ENCODE data around the gene MEDAG. TPM values are rescaled to one million over a fixed set of nuclear protein-coding genes. Genes with fewer than 3 reads are reported as not detected.

MEDAG gene
- total RNA-seq, 1 donor = 46.7 TPM

DNA sequence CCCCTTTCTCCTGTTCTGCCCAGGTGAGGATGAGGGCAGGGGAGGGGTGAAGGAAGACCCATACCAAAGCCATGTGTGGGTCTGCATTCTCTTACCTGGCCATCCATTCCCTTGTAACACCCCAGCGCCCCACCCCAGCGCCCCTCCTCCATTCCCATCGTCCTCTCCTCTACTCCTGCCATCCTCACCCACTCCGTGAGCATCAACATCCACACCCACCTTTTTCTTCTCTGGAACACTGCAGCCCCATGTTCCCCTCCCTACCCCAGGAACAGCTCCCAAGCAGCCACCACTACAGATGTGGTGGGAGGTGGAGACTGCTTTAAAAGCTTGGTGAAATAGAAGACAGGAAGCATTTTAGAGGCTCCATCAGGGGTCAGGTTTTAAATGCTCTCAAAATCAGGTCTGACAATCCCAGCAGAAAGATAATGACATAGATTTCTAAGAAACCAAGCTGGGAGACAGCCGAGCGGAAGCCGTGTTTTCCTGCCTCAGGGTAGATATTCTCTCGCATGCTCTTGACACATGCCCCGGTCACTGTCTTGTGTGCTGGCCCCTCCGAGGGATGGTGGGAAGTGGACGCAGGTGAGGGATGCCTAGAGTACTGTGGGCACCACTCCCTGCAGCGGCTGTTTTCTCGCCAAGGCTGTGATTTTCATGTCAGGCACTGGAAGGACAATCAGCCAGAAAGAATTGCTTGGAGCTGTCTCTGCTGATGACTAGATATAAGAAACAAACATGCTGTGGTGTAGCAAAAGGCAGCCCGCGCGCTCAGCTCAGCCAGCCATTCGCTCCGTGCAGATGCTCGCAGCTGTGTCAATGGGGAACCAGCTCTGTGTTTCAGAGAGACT, 9.8 kb downstream of the MEDAG start:
- H3K27me3 ChIP-seq (ENCODE audit: insufficient read depth, low read length) = no peaks in the 10 kb centered on the region
- no peak overlapping the region for H3K27ac ChIP-seq (ENCODE audit: low read depth, low read length)
- peaks cover 5% of the 10 kb centered on the region for H3K4me1 ChIP-seq (ENCODE audit: insufficient read depth, low read length)
- H3K79me2 ChIP-seq (ENCODE audit: insufficient read depth, low read length) = peaks cover 63% of the 10 kb centered on the region
- H4K20me1 ChIP-seq (ENCODE audit: insufficient read depth, low read length) = peaks cover 38% of the 10 kb centered on the region
- no peak for DNase-seq (ENCODE audit: insufficient read length, low spot score, missing footprints)
- no peak overlapping the region for H3K4me3 ChIP-seq (ENCODE audit: insufficient read depth, low read length)
- peaks cover 34% of the 10 kb centered on the region for H3K36me3 ChIP-seq (ENCODE audit: insufficient read depth, low read length)
- no peak overlapping the region for H2AFZ ChIP-seq (ENCODE audit: low read length)
- no peak overlapping the region for H3K4me2 ChIP-seq (ENCODE audit: insufficient read depth, low read length)
- no peak for TF ChIP-seq CTCF (IDR thresholded peaks at IDR 0.05; ENCODE audit: extremely low read depth, low read depth, low read length)
- no peaks in the 10 kb centered on the region for H3K9me3 ChIP-seq (ENCODE audit: low read depth, low read length)

DNA sequence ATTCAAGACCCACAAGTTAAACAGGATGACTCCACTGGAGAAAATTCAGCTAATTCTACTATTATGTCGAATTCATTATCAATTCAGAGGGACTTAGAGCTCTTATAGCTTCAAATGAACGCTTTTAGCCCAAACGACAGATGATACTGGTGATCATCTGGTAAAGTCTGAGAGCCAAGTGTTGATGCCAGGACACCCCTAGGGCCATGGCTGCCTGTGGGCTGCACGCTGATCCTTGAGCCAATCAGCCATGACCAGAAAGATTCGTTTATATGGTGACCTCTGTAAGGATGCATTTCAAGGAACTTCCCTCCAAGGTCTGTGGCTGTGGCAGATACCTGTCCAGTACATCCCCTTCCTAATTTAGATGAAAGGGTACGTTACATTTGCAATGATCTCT, 10.9 kb downstream of the MEDAG start:
- Histone ChIP-seq H3K36me3 (ENCODE audit: insufficient read depth, low read length) (peaks cover 39% of the 10 kb centered on the region), H3K9me3 (ENCODE audit: low read depth, low read length) (no peaks in the 10 kb centered on the region), H4K20me1 (ENCODE audit: insufficient read depth, low read length) (peaks cover 39% of the 10 kb centered on the region), H3K27me3 (ENCODE audit: insufficient read depth, low read length) (no peaks in the 10 kb centered on the region), H3K27ac (ENCODE audit: low read depth, low read length) (no peak overlapping the region), H3K4me1 (ENCODE audit: insufficient read depth, low read length) (peaks cover 5% of the 10 kb centered on the region), H3K79me2 (ENCODE audit: insufficient read depth, low read length) (peaks cover 52% of the 10 kb centered on the region), H3K4me3 (ENCODE audit: insufficient read depth, low read length) (no peak overlapping the region), H2AFZ (ENCODE audit: low read length) (no peak overlapping the region), H3K4me2 (ENCODE audit: insufficient read depth, low read length) (no peak overlapping the region)
- DNase-seq (ENCODE audit: insufficient read length, low spot score, missing footprints) = no peak
- no peak for TF ChIP-seq CTCF (IDR thresholded peaks at IDR 0.05; ENCODE audit: extremely low read depth, low read depth, low read length)

- no peaks in the 10 kb centered on the region for H3K27me3 ChIP-seq (ENCODE audit: insufficient read depth, low read length)
- DNase-seq (ENCODE audit: insufficient read length, low spot score, missing footprints) = no peak
- H3K27ac ChIP-seq (ENCODE audit: low read depth, low read length) = no peak overlapping the region
- no peak overlapping the region for H3K4me3 ChIP-seq (ENCODE audit: insufficient read depth, low read length)
- peaks cover 5% of the 10 kb centered on the region for H3K4me1 ChIP-seq (ENCODE audit: insufficient read depth, low read length)
- H3K4me2 ChIP-seq (ENCODE audit: insufficient read depth, low read length) = no peak overlapping the region
- no peak overlapping the region for H2AFZ ChIP-seq (ENCODE audit: low read length)
- H4K20me1 ChIP-seq (ENCODE audit: insufficient read depth, low read length) = peaks cover 27% of the 10 kb centered on the region
- H3K79me2 ChIP-seq (ENCODE audit: insufficient read depth, low read length) = peaks cover 37% of the 10 kb centered on the region
- no peaks in the 10 kb centered on the region for H3K9me3 ChIP-seq (ENCODE audit: low read depth, low read length)
- peaks cover 47% of the 10 kb centered on the region for H3K36me3 ChIP-seq (ENCODE audit: insufficient read depth, low read length)
- no peak for TF ChIP-seq CTCF (IDR thresholded peaks at IDR 0.05; ENCODE audit: extremely low read depth, low read depth, low read length)
Measured at GRCh38 chr13:30918662-30919405, 12.8 kb downstream of the MEDAG start.
